HepG2 (cell line): ENCODE results near the gene WHAMM. TPM values are rescaled to one million over a fixed set of nuclear protein-coding genes. Genes with fewer than 3 reads are reported as not detected.

ENCODE experiments used
- ATAC-seq: fragments of 200-7000 bp; cut with Tn5 transposase; 3 replicates; pipeline ENCODE4 v1.9.1; 2020; ENCODE audit warnings: mild to moderate bottlenecking, moderate library complexity
- BruUV-seq: library from RNA; stranded (reverse); fragments of 400-500 nt; replicated peaks from 2 replicates; lab custom pipeline; 2021; lab: Mats Ljungman, UMichigan
- CTCF ChIA-PET: fragments of 300-600 bp; formaldehyde crosslinking; extraction: SDS; loops from one replicate; lab custom pipeline; 2021; ENCODE audit warnings: low total read pairs, inconsistent platforms, low intra/inter-chr PET ratio; lab: Yijun Ruan, JAX
- POLR2A ChIA-PET: fragments of 350-600 bp; sonication (Branson Sonifier 250); formaldehyde crosslinking; loops from one replicate; lab custom pipeline; 2020; ENCODE audit warnings: antibody characterized with exemption, inconsistent platforms; lab: Yijun Ruan, JAX
- DNase-seq: peaks from one replicate; pipeline ENCODE4 v3.0.0-alpha.2; 2015; ENCODE audit warnings: low spot score
- FAIRE-seq: peaks from 3 replicates; lab custom pipeline; 2011; peaks lifted over from hg19 to GRCh38; lab: Jason Lieb, UNC
- H2AFZ ChIP-seq: one replicate; pipeline ENCODE4 v1.6.1; 2011; ENCODE audit warnings: low read length, inconsistent platforms
- H3K27ac ChIP-seq: fragments of 300-600 bp; 3 replicates; pipeline ENCODE4 v1.8.0; 2011; ENCODE audit warnings: mixed run types, mild to moderate bottlenecking, mixed read lengths, low read length, inconsistent platforms; ENCODE audit not compliant: insufficient read depth; ENCODE audit errors: extremely low read length
- H3K27me3 ChIP-seq, 2 experiments: fragments of 200-600 bp in 1 of 2; 2 replicates in 1 of 2; 3 replicates in 1 of 2; pipeline versions ENCODE4 v1.6.0 to v1.8.0; 2011; ENCODE audit warnings: low read length in 2 of 2, mild to moderate bottlenecking in 2 of 2, moderate library complexity in 2 of 2, inconsistent platforms in 1 of 2; ENCODE audit not compliant: insufficient read depth in 2 of 2, control insufficient read depth in 1 of 2
- H3K36me3 ChIP-seq, 2 experiments: fragments of 200-600 bp in 1 of 2; replicated peaks in 1 of 2; 2 replicates in 1 of 2; 3 replicates in 1 of 2; pipeline versions ENCODE4 v1.5.1 to v1.8.0; 2011; ENCODE audit warnings: low read length in 2 of 2, inconsistent platforms in 1 of 2; ENCODE audit not compliant: insufficient read depth in 2 of 2, control insufficient read depth in 1 of 2
- H3K4me1 ChIP-seq: 2 replicates; pipeline ENCODE4 v1.5.1; 2012; ENCODE audit warnings: low read length, inconsistent platforms; ENCODE audit not compliant: insufficient read depth
- H3K4me2 ChIP-seq: 2 replicates; pipeline ENCODE4 v1.6.0; 2011; ENCODE audit warnings: low read depth, low read length, inconsistent platforms
- H3K4me3 ChIP-seq, 3 experiments: fragments of 200-600 bp in 1 of 3; sonication (generic), shearing (Covaris generic) in 1 of 3; replicated peaks in 1 of 3; 2 replicates each; pipeline ENCODE4 v1.5.1; 2011 to 2016; ENCODE audit warnings: low read length in 3 of 3, inconsistent platforms in 2 of 3, low read depth in 2 of 3, mild to moderate bottlenecking in 2 of 3, control low read depth in 1 of 3, mixed read lengths in 1 of 3; ENCODE audit not compliant: insufficient read depth in 1 of 3
- H3K79me2 ChIP-seq: one replicate; pipeline ENCODE4 v1.6.1; 2011; ENCODE audit warnings: low read length, inconsistent platforms; ENCODE audit not compliant: insufficient read depth
- H3K9ac ChIP-seq: 2 replicates; pipeline ENCODE4 v1.6.0; 2011; ENCODE audit warnings: mild to moderate bottlenecking, low read depth, low read length, inconsistent platforms; ENCODE audit not compliant: insufficient read depth
- H3K9me3 ChIP-seq: 2 replicates; pipeline ENCODE4 v1.5.1; 2012; ENCODE audit warnings: mild to moderate bottlenecking, low read length
- H4K20me1 ChIP-seq: 2 replicates; pipeline ENCODE4 v1.6.0; 2011; ENCODE audit warnings: inconsistent platforms, mild to moderate bottlenecking, low read length, moderate library complexity; ENCODE audit not compliant: insufficient read depth
- HNRNPH1 ChIP-seq: fragments of 200-400 bp; formaldehyde crosslinking; optimal IDR thresholded peaks from 2 replicates; pipeline ENCODE3; 2017; ENCODE audit warnings: mild to moderate bottlenecking, low read depth, low read length
- IKZF4 ChIP-seq: sonication (generic); formaldehyde crosslinking; IDR thresholded peaks from 2 replicates; pipeline ENCODE4 v1.5.1; 2020; ENCODE audit warnings: borderline replicate concordance, mild to moderate bottlenecking, low read depth, missing genetic modification reagents; ENCODE audit errors: not compliant biosample characterization
- MAFF ChIP-seq: IDR thresholded peaks from 2 replicates; pipeline ENCODE4 v1.6.1; 2011; ENCODE audit warnings: low read depth, low read length, improper control_type of control experiment
- MAFK ChIP-seq, 2 experiments: IDR thresholded peaks in 1 of 2; conservative IDR thresholded peaks in 1 of 2; 2 replicates each; pipeline ENCODE4 v1.6.1; 2011; ENCODE audit warnings: improper control_type of control experiment in 2 of 2, low read length in 2 of 2
- MEIS1 ChIP-seq: sonication (generic); formaldehyde crosslinking; IDR thresholded peaks from 2 replicates; pipeline ENCODE4 v1.9.0; 2021; ENCODE audit warnings: mild to moderate bottlenecking, missing genetic modification reagents, moderate library complexity, borderline replicate concordance
- SKI ChIP-seq: fragments of 450-650 bp; IDR thresholded peaks from one replicate; pipeline ENCODE4 v1.6.1; 2018; ENCODE audit warnings: mild to moderate bottlenecking; ENCODE audit not compliant: partially characterized antibody
- TMF1 ChIP-seq: sonication (generic); formaldehyde crosslinking; IDR thresholded peaks from 2 replicates; pipeline ENCODE4 v1.8.1; 2022; ENCODE audit warnings: low read depth, missing genetic modification reagents
- ZBTB44 ChIP-seq: sonication (generic); formaldehyde crosslinking; IDR thresholded peaks from 2 replicates; pipeline ENCODE4 v1.4.0; 2020; ENCODE audit warnings: missing genetic modification reagents
- ZNF629 ChIP-seq: sonication (generic); formaldehyde crosslinking; conservative IDR thresholded peaks from 2 replicates; pipeline ENCODE4 v1.5.0; 2020; ENCODE audit warnings: missing genetic modification reagents
- in situ Hi-C: cut with HindIII; loops from 2 replicates; pipeline ENCODE4 v1.10.0; 2017; ENCODE audit warnings: low pct_unique_long_range_greater_than_20kb; ENCODE audit not compliant: extremely low pct_ligation_motif_present
- intact Hi-C: fragments of 100-400 bp; cut with micrococcal nuclease; formaldehyde crosslinking; loops from one replicate; pipeline ENCODE4 v1.10.0; 2022; ENCODE audit not compliant: unreplicated experiment
- polyA plus RNA-seq, 8 experiments: library from polyadenylated mRNA; depleted of rRNA in 3 of 8; stranded (reverse) in 7 of 8; unstranded in 1 of 8; fragments of >200 nt; fragmentation: Illumina TruSeq in 4 of 8; extraction: Trizol in 4 of 8; gene quantifications; 2 replicates each; pipeline versions ENCODE4 v1.2.1 to v1.2.3, GENCODE V29; 2011 to 2016; ENCODE audit warnings: low read depth in 4 of 8, missing spikeins in 1 of 8, mixed read lengths in 1 of 8; ENCODE audit not compliant: insufficient read depth in 1 of 8
- total RNA-seq, 5 experiments: library from RNA; depleted of rRNA; stranded (reverse); fragments of >200 nt; fragmentation: Illumina TruSeq; extraction: Trizol; gene quantifications; 2 replicates each; pipeline ENCODE4 v1.2.3, GENCODE V29; 2016; ENCODE audit warnings: low read depth in 1 of 5

Gene WHAMM
- total and polyA plus RNA-seq, 2 of the 13 experiments (the other 11 are each of a cell fraction or from before 2014, with no cell fraction given): 2.9 to 3.0 TPM

GRCh38 chr15:82793737-82794136 lies 15.7 kb upstream of the WHAMM start:
- Histone ChIP-seq H3K9me3 (no peaks in the 10 kb centered on the region), H3K4me1 (no peaks in the 10 kb centered on the region; the same call in 1 of the 2 replicates), H3K4me2 (no peak overlapping the region), H3K9ac (no peak overlapping the region), H4K20me1 (no peaks in the 10 kb centered on the region), H3K27ac (no peak overlapping the region), H3K27me3 (peaks cover 0 to 3% of the 10 kb centered on the region in 2 experiments; a peak in 2 of 5 replicates), H3K36me3 (no peaks in the 10 kb centered on the region), H3K4me3 (no peak overlapping the region), H3K79me2 (no peaks in the 10 kb centered on the region), H2AFZ (no peak overlapping the region)
- no peak for FAIRE-seq
- in situ Hi-C loops (no loop called here), intact Hi-C loops (no loop called here)
- no peak for DNase-seq
- CTCF ChIA-PET: no interaction called here
- ATAC-seq: no peak
- no TSS peak for BruUV-seq
- TF ChIP-seq HNRNPH1 (no peak), IKZF4 (CRISPR knock-in tag) (no peak), MAFK (conservative IDR thresholded peaks at IDR 0.05 in 1 of 2, IDR thresholded peaks at IDR 0.05 in 1 of 2; ENCODE audit: low read length in 2 of 2) (peak; percentile 38 to 43; a peak in 2 of 4 replicates), TMF1 (no peak), SKI (no peak), MAFF (peak; percentile 23; the same call in 1 of the 2 replicates), ZBTB44 (no peak), MEIS1 (CRISPR knock-in tag) (no peak), ZNF629 (CRISPR knock-in tag) (no peak)
- POLR2A ChIA-PET: no interaction called here
